Caco-2 (cell line): Measurements from ENCODE around the gene MOB2. TPM values are rescaled to one million over a fixed set of nuclear protein-coding genes. Genes with fewer than 3 reads are reported as not detected.

Experiments used
- BruUV-seq: library from RNA; stranded (reverse); fragments of 400-500 nt; replicated peaks from 2 replicates; lab custom pipeline; 2021; lab: Mats Ljungman, UMichigan
- CTCF ChIA-PET: fragments of 300-600 bp; sonication (Branson Sonifier 250); formaldehyde crosslinking; loops from one replicate; lab custom pipeline; 2022; ENCODE audit warnings: antibody characterized with exemption; lab: Charles Lee
- POLR2A ChIA-PET: fragments of 300-600 bp; sonication (Branson Sonifier 250); formaldehyde crosslinking; loops from one replicate; lab custom pipeline; 2022; ENCODE audit warnings: antibody characterized with exemption; lab: Charles Lee
- DNase-seq, 2 experiments: peaks; one replicate each; pipeline versions ENCODE4 v3.0.0 to v3.0.0-alpha.2; 2020 to 2022
- H3K27me3 ChIP-seq: replicated peaks from 2 replicates; pipeline ENCODE4 v1.6.0; 2011; ENCODE audit warnings: low read length; ENCODE audit not compliant: control insufficient read depth, insufficient read depth
- H3K36me3 ChIP-seq: 2 replicates; pipeline ENCODE4 v1.5.1; 2011; ENCODE audit warnings: low read length; ENCODE audit not compliant: control insufficient read depth, insufficient read depth
- H3K4me1 ChIP-seq: fragments of 250-450 bp; sonication (Bioruptor Pico); 2 replicates; pipeline ENCODE4 v1.5.1; 2020; ENCODE audit warnings: mild to moderate bottlenecking
- H3K4me3 ChIP-seq: 2 replicates; pipeline ENCODE4 v1.5.1; 2011; ENCODE audit warnings: low read depth, mild to moderate bottlenecking, control low read depth, low read length
- H3K9me3 ChIP-seq: fragments of 250-450 bp; sonication (Bioruptor Pico); 2 replicates; pipeline ENCODE4 v1.5.1; 2020; ENCODE audit warnings: mild to moderate bottlenecking, moderate library complexity
- H3K27ac Mint-ChIP-seq: one replicate; pipeline ENCODE4 v1.8.0; 2022; ENCODE audit warnings: mixed read lengths; ENCODE audit not compliant: unreplicated experiment
- H3K27me3 Mint-ChIP-seq: one replicate; pipeline ENCODE4 v1.8.0; 2022; ENCODE audit warnings: mixed read lengths; ENCODE audit not compliant: insufficient read depth, unreplicated experiment
- H3K36me3 Mint-ChIP-seq: one replicate; pipeline ENCODE4 v1.8.0; 2022; ENCODE audit warnings: mild to moderate bottlenecking, mixed read lengths; ENCODE audit not compliant: insufficient read depth, unreplicated experiment
- H3K4me1 Mint-ChIP-seq: one replicate; pipeline ENCODE4 v1.8.0; 2022; ENCODE audit warnings: low read depth, mixed read lengths; ENCODE audit not compliant: unreplicated experiment
- H3K4me3 Mint-ChIP-seq: one replicate; pipeline ENCODE4 v1.8.0; 2022; ENCODE audit warnings: mild to moderate bottlenecking, moderate library complexity, mixed read lengths; ENCODE audit not compliant: unreplicated experiment
- H3K9me3 Mint-ChIP-seq: one replicate; pipeline ENCODE4 v1.8.0; 2022; ENCODE audit warnings: mixed read lengths; ENCODE audit not compliant: unreplicated experiment
- intact Hi-C: fragments of 100-400 bp; cut with micrococcal nuclease; formaldehyde crosslinking; loops from one replicate; pipeline ENCODE4 v1.10.0; 2022; ENCODE audit not compliant: unreplicated experiment
- total RNA-seq: library from RNA; stranded (reverse); gene quantifications from 2 replicates; pipeline ENCODE4 v1.2.3, GENCODE V29; 2022
- TF ChIP-seq, protein P1 (sequence below), 2 experiments: fragments of 200-600 bp in 1 of 2; IDR thresholded peaks; 1 replicate in 1 of 2; 2 replicates in 1 of 2; pipeline versions ENCODE4 v1.5.1 to v1.8.0; 2011 to 2022; ENCODE audit warnings: antibody characterized with exemption in 1 of 2, control low read depth in 1 of 2, inconsistent platforms in 1 of 2, low read depth in 1 of 2, low read length in 1 of 2, mild to moderate bottlenecking in 1 of 2, moderate library complexity in 1 of 2; ENCODE audit not compliant: insufficient read depth in 1 of 2, severe bottlenecking in 1 of 2, unreplicated experiment in 1 of 2

Gene MOB2
- total RNA-seq, 1 experiment from 2014 or later, result 32.7 TPM

DNA sequence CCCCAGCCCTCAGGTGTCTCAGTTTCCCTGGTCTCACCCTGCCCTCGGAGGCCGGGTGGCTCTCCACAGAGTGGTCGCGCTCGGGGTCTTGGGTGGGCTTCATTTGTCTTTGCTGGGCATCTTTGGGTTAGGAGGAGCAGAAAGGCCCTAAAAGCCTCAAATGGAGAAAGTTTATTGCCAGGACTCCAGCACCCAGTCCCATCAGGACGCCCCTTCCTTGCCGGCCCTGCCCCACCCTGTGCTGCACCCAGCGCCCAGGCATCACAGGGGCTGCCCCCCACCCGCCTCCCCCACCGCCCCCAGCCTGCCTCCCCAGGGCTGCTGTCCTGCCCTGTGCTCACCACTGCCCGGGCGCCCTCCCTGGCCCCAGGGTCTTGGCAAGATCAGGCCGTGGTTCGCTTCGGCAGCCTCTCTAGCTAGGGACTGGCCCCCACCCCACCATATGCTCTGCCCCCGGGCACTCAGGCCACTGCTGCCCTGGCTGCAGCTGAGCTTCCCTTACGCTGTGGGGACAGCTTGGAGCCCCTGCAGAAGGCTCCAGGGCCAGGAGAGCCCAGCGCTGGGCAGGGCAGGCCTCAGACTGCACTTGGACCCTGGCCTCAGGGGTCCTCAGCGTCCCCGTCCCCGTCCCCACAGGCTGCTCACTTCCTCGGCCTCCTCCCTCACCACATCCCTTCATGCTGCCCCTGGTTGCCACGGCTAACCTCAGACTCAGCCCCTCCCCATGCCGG lies 31.4 kb downstream of the MOB2 start:
- Histone ChIP-seq H3K36me3 (no peaks in the 10 kb centered on the region), H3K4me3 (no peak overlapping the region), H3K27me3 (no peaks in the 10 kb centered on the region), H3K9me3 (no peaks in the 10 kb centered on the region), H3K4me1 (no peaks in the 10 kb centered on the region)
- peaks cover 16% of the 10 kb centered on the region for H3K36me3 Mint-ChIP-seq
- TF ChIP-seq, protein P1, sequence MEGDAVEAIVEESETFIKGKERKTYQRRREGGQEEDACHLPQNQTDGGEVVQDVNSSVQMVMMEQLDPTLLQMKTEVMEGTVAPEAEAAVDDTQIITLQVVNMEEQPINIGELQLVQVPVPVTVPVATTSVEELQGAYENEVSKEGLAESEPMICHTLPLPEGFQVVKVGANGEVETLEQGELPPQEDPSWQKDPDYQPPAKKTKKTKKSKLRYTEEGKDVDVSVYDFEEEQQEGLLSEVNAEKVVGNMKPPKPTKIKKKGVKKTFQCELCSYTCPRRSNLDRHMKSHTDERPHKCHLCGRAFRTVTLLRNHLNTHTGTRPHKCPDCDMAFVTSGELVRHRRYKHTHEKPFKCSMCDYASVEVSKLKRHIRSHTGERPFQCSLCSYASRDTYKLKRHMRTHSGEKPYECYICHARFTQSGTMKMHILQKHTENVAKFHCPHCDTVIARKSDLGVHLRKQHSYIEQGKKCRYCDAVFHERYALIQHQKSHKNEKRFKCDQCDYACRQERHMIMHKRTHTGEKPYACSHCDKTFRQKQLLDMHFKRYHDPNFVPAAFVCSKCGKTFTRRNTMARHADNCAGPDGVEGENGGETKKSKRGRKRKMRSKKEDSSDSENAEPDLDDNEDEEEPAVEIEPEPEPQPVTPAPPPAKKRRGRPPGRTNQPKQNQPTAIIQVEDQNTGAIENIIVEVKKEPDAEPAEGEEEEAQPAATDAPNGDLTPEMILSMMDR (IDR thresholded peaks at IDR 0.05; ENCODE audit: insufficient read depth in 1 of 2, low read depth in 1 of 2, low read length in 1 of 2, severe bottlenecking in 1 of 2, unreplicated experiment in 1 of 2), result no peak
- ChIA-PET POLR2A (no interaction called here), CTCF (no interaction called here)
- no peaks in the 10 kb centered on the region for H3K9me3 Mint-ChIP-seq
- intact Hi-C loops, result no loop called here
- H3K4me1 Mint-ChIP-seq, result no peaks in the 10 kb centered on the region
- no peaks in the 10 kb centered on the region for H3K27me3 Mint-ChIP-seq
- no peak for DNase-seq
- no TSS peak for BruUV-seq
- H3K4me3 Mint-ChIP-seq, result no peak overlapping the region
- H3K27ac Mint-ChIP-seq, result no peak overlapping the region

DNA sequence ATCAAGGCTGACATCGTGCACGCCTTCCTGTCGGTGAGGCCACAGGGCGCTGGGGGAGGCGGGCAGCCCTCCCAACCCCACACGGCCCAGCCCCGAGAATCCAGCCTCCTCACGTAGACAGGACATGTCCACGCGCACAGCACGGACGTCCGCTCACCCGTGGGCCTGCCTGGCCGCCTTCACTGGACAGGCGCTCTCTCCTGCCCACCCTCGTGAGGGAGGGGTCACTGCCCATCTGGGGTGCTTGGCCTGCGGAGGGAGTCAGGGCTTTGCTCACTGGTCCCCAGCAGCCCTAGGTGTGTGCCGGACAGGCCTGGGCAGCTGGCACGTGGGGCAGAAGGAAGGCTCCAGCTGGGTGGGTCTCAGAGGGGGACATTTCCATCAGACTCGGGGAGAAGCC lies 32.0 kb downstream of the MOB2 start:
- Mint-ChIP-seq H3K9me3 (no peaks in the 10 kb centered on the region), H3K27ac (no peak overlapping the region), H3K36me3 (peaks cover 16% of the 10 kb centered on the region), H3K4me3 (no peak overlapping the region), H3K4me1 (no peaks in the 10 kb centered on the region), H3K27me3 (no peaks in the 10 kb centered on the region)
- no peaks in the 10 kb centered on the region for H3K27me3 ChIP-seq
- TF ChIP-seq, protein P1 (IDR thresholded peaks at IDR 0.05; ENCODE audit: insufficient read depth in 1 of 2, low read depth in 1 of 2, low read length in 1 of 2, severe bottlenecking in 1 of 2, unreplicated experiment in 1 of 2), result no peak
- intact Hi-C loops, result no loop called here
- POLR2A ChIA-PET, result no interaction called here
- H3K4me3 ChIP-seq, result no peak overlapping the region
- H3K4me1 ChIP-seq, result no peaks in the 10 kb centered on the region
- H3K9me3 ChIP-seq, result no peaks in the 10 kb centered on the region
- H3K36me3 ChIP-seq, result no peaks in the 10 kb centered on the region
- CTCF ChIA-PET, result no interaction called here
- no peak for DNase-seq
- BruUV-seq, result no TSS peak

DNA sequence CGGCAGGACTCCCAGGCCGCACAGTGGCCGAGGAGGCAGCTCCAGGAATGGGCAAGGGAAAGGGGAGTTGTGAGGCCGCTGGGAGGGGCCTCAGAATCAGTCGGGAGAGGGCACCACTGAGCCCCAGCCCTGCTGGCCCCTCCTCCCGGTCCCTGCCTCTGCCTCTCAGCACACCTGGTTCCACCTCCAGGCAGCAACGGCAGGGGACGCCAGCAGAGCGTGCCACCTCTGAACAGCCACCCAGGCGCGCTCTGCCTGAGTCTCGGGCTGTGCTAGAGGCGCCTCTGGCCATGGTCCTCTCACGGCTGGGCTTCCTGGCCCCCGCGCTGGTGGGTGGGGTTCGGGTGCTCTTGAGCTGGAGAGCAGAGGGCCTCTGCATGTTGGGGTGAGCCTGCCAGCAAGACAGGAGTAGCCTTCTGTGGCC lies 33.0 kb downstream of the MOB2 start:
- POLR2A ChIA-PET, result no interaction called here

More for the DNA sequence above, 33.0 kb downstream of the MOB2 start:
- no peaks in the 10 kb centered on the region for H3K27me3 ChIP-seq
- no peak overlapping the region for H3K4me3 ChIP-seq
- no peaks in the 10 kb centered on the region for H3K4me1 ChIP-seq
- H3K27me3 Mint-ChIP-seq, result no peaks in the 10 kb centered on the region
- no peaks in the 10 kb centered on the region for H3K4me1 Mint-ChIP-seq
- CTCF ChIA-PET, result no interaction called here
- H3K36me3 Mint-ChIP-seq, result peaks cover 13% of the 10 kb centered on the region
- no peak for DNase-seq
- no peak overlapping the region for H3K4me3 Mint-ChIP-seq
- no peaks in the 10 kb centered on the region for H3K9me3 Mint-ChIP-seq
- intact Hi-C loops, result no loop called here
- no peak overlapping the region for H3K27ac Mint-ChIP-seq
- no peaks in the 10 kb centered on the region for H3K36me3 ChIP-seq
- no peaks in the 10 kb centered on the region for H3K9me3 ChIP-seq
- BruUV-seq, result no TSS peak
- TF ChIP-seq, protein P1 (IDR thresholded peaks at IDR 0.05; ENCODE audit: insufficient read depth in 1 of 2, low read depth in 1 of 2, low read length in 1 of 2, severe bottlenecking in 1 of 2, unreplicated experiment in 1 of 2), result no peak
